ENCODE results near the gene POLR2I.

The POLR2I gene

DNA sequence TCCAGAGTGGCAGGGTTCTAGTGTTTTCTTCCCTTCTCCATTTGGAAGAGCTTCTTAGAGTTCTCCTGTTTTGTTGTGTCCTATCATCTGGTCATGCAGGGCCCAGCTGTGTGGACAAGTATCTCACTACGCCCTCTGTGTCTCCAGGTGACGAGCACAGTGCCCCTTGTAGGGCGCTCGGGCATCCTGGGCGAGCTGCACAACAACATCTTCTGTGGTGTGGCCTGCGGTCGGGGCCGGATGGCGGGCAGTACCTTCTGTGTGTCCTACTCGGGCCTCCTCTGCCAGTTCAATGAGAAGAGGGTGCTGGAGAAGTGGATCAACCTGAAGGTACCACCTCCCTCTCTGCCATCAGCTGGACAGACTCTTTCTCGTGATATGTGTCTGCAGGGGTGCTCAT, 47.0 kb downstream of the POLR2I start:
- Histone ChIP-seq H3K14ac (ENCODE audit: low read length) (no peak overlapping the region), H3K79me1 (ENCODE audit: low read length) (no peaks in the 10 kb centered on the region), H3K4ac (ENCODE audit: low read depth, low read length) (no peak overlapping the region), H3K27me3 (ENCODE audit: insufficient read depth, low read length) (no peaks in the 10 kb centered on the region), H4K8ac (ENCODE audit: low read depth, low read length) (no peak overlapping the region), H3K9me3 (ENCODE audit: insufficient read depth, low read depth, low read length) (peaks cover 3% of the 10 kb centered on the region), H3K27ac (ENCODE audit: low read depth, low read length) (no peak overlapping the region), H3K4me2 (ENCODE audit: low read length) (no peak overlapping the region), H3K79me2 (ENCODE audit: control insufficient read depth, insufficient read depth, low read length, poor library complexity) (no peaks in the 10 kb centered on the region), H2AFZ (ENCODE audit: insufficient read depth, low read length, poor library complexity) (no peak overlapping the region), H2AK5ac (ENCODE audit: low read length) (no peak overlapping the region), H3K36me3 (ENCODE audit: control insufficient read depth in 1 of 2, insufficient read depth in 2 of 2, low read length in 2 of 2) (peaks cover 38 to 41% of the 10 kb centered on the region in 2 experiments), H3K4me1 (ENCODE audit: control insufficient read depth in 1 of 2, insufficient read depth in 2 of 2, low read length in 2 of 2) (no peaks in the 10 kb centered on the region), H2BK5ac (ENCODE audit: low read depth, low read length, poor library complexity) (no peak overlapping the region), H3K18ac (ENCODE audit: low read length) (no peak overlapping the region), H4K91ac (ENCODE audit: low read depth, low read length) (no peak overlapping the region), H2BK120ac (ENCODE audit: insufficient read depth, low read length, poor library complexity) (no peak overlapping the region), H3K4me3 (ENCODE audit: low read depth, low read length) (peak overlapping the region; percentile 9), H3K23ac (ENCODE audit: low read length) (no peak overlapping the region), H3K9ac (ENCODE audit: low read length) (no peak overlapping the region), H4K12ac (ENCODE audit: low read depth, low read length) (no peak overlapping the region), H2BK12ac (ENCODE audit: low read length) (no peak overlapping the region)
- no peak for DNase-seq
- WGBS (ENCODE audit: extremely low coverage, insufficient coverage, insufficient read length) = no CpG with 5 or more reads among the region's 11 CpGs

DNA sequence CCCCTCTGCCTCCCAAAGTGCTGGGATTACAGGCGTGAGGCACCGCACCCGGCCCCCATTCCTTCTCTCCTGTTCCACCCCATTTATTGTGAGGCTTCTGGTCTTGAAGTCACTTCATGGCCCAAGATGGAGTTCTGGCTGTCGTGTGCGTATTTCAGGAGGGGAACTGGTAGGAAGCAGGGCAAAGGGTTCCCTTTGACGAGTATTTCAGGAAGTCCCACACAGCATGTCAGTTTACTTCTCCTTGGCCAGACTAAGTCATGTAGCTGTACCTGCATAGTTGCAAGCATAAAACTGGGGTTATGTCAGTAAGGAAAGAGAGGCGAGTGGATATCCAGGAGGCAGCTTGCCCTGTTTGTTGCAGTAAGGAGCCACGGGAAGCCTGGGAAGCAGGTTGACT, 49.8 kb downstream of the POLR2I start:
- H4K91ac ChIP-seq (ENCODE audit: low read depth, low read length) = no peak overlapping the region

More for the DNA sequence above, 49.8 kb downstream of the POLR2I start:
- no peak overlapping the region for H3K14ac ChIP-seq (ENCODE audit: low read length)
- no peak overlapping the region for H3K27ac ChIP-seq (ENCODE audit: low read depth, low read length)
- H4K8ac ChIP-seq (ENCODE audit: low read depth, low read length) = no peak overlapping the region
- H3K27me3 ChIP-seq (ENCODE audit: insufficient read depth, low read length) = no peaks in the 10 kb centered on the region
- H3K79me1 ChIP-seq (ENCODE audit: low read length) = no peaks in the 10 kb centered on the region
- H3K18ac ChIP-seq (ENCODE audit: low read length) = no peak overlapping the region
- no peaks in the 10 kb centered on the region for H3K79me2 ChIP-seq (ENCODE audit: control insufficient read depth, insufficient read depth, low read length, poor library complexity)
- no peak overlapping the region for H2BK5ac ChIP-seq (ENCODE audit: low read depth, low read length, poor library complexity)
- no CpG with 5 or more reads among the region's 8 CpGs for WGBS (ENCODE audit: extremely low coverage, insufficient coverage, insufficient read length)
- DNase-seq = no peak
- H3K9me3 ChIP-seq (ENCODE audit: insufficient read depth, low read depth, low read length) = peaks cover 4% of the 10 kb centered on the region
- no peak overlapping the region for H3K9ac ChIP-seq (ENCODE audit: low read length)
- H2BK120ac ChIP-seq (ENCODE audit: insufficient read depth, low read length, poor library complexity) = no peak overlapping the region
- H2AK5ac ChIP-seq (ENCODE audit: low read length) = no peak overlapping the region
- H3K4me1 ChIP-seq (ENCODE audit: control insufficient read depth in 1 of 2, insufficient read depth in 2 of 2, low read length in 2 of 2) = no peaks in the 10 kb centered on the region
- no peak overlapping the region for H2AFZ ChIP-seq (ENCODE audit: insufficient read depth, low read length, poor library complexity)
- H2BK12ac ChIP-seq (ENCODE audit: low read length) = no peak overlapping the region
- H4K12ac ChIP-seq (ENCODE audit: low read depth, low read length) = no peak overlapping the region
- peaks cover 44 to 54% of the 10 kb centered on the region in 2 experiments for H3K36me3 ChIP-seq (ENCODE audit: control insufficient read depth in 1 of 2, insufficient read depth in 2 of 2, low read length in 2 of 2)
- no peak overlapping the region for H3K4me2 ChIP-seq (ENCODE audit: low read length)
- no peak overlapping the region for H3K4me3 ChIP-seq (ENCODE audit: low read depth, low read length)
- no peak overlapping the region for H3K4ac ChIP-seq (ENCODE audit: low read depth, low read length)
- H3K23ac ChIP-seq (ENCODE audit: low read length) = no peak overlapping the region

Data from trophoblast cell (in vitro differentiated cells and primary cell).